ENCODE measurements around the gene CSTF1. TPM values are rescaled to one million over a fixed set of nuclear protein-coding genes. Genes with fewer than 3 reads are reported as not detected.

CSTF1 gene
- total and polyA plus RNA-seq, 2 of the 8 experiments (the other 6 are each of a cell fraction or from before 2014, with no cell fraction given) = 59.4 to 83.5 TPM

GRCh38 chr20:56427797-56428196, 35.4 kb downstream of the CSTF1 start:
- Histone ChIP-seq H3K79me2 (ENCODE audit: control insufficient read depth in 1 of 2, insufficient read depth in 2 of 2, low read length in 2 of 2) (no peaks in the 10 kb centered on the region), H3K56ac (replicated peaks; ENCODE audit: insufficient read length, low read depth, low read length) (no peak overlapping the region), H3K23ac (ENCODE audit: insufficient read length) (no peak overlapping the region), H3K14ac (ENCODE audit: insufficient read length) (no peak overlapping the region), H4K91ac (replicated peaks; ENCODE audit: insufficient read length, low read length) (no peak overlapping the region), H4K5ac (ENCODE audit: insufficient read length, low read depth, low read length) (no peak overlapping the region), H2BK12ac (ENCODE audit: low read depth, low read length) (no peak overlapping the region), H3K9ac (replicated peaks in 1 of 4; ENCODE audit: extremely low read depth in 1 of 4, low read depth in 3 of 4, low read length in 3 of 4) (no peak overlapping the region), H4K20me1 (replicated peaks in 1 of 2; ENCODE audit: control insufficient read depth in 1 of 2, insufficient read depth in 2 of 2, low read length in 2 of 2) (peaks cover 0 to 1% of the 10 kb centered on the region in 2 experiments), H2BK20ac (ENCODE audit: low read length) (no peak overlapping the region), H3K4me2 (ENCODE audit: insufficient read depth in 1 of 2, low read depth in 2 of 2, low read length in 2 of 2) (no peak overlapping the region), H4K8ac (ENCODE audit: extremely low read depth, insufficient read depth, low read length) (no peak overlapping the region), H3K4me3 (ENCODE audit: extremely low read depth in 1 of 4, insufficient read depth in 2 of 4, low read depth in 3 of 4, low read length in 4 of 4) (no peak overlapping the region), H3K36me3 (ENCODE audit: control insufficient read depth in 2 of 4, insufficient read depth in 4 of 4, low read length in 3 of 4) (no peaks in the 10 kb centered on the region), H2BK120ac (replicated peaks; ENCODE audit: low read depth, low read length) (no peak overlapping the region), H2BK15ac (ENCODE audit: low read length) (no peak overlapping the region), H2AFZ (ENCODE audit: low read length) (no peak overlapping the region), H3K27ac (ENCODE audit: low read depth, low read length) (no peak overlapping the region), H3K4ac (replicated peaks; ENCODE audit: insufficient read length, low read depth, low read length) (no peak overlapping the region), H3K23me2 (ENCODE audit: low read depth, low read length) (no peaks in the 10 kb centered on the region), H3K79me1 (ENCODE audit: low read depth, low read length) (no peaks in the 10 kb centered on the region), H2BK5ac (ENCODE audit: low read depth, low read length) (no peak overlapping the region), H2AK5ac (ENCODE audit: low read depth, low read length) (no peak overlapping the region), H3K4me1 (replicated peaks in 1 of 4; ENCODE audit: control insufficient read depth in 3 of 4, insufficient read depth in 4 of 4, low read length in 3 of 4) (peaks cover 0 to 2% (median 0%) of the 10 kb centered on the region in 4 experiments; a peak in 1 of 7 replicates), H3K9me3 (ENCODE audit: insufficient read depth in 2 of 2, low read depth in 1 of 2, low read length in 1 of 2) (no peaks in the 10 kb centered on the region), H3K27me3 (replicated peaks in 1 of 4; ENCODE audit: control insufficient read depth in 3 of 4, extremely low read depth in 1 of 4, insufficient read depth in 3 of 4, low read length in 3 of 4) (peaks cover 0 to 1% (median 0%) of the 10 kb centered on the region in 4 experiments; a peak in 2 of 7 replicates), H3K18ac (ENCODE audit: extremely low read depth, low read length) (no peak overlapping the region)
- FAIRE-seq = no peak
- ChIA-PET CTCF (ENCODE audit: partially characterized antibody) (interaction anchor here (2.0 to 2.2 kb wide), 2 partner anchors 17 to 123 kb away, joined by 4 to 6 read pairs; no protein-coding TSS in a partner anchor), POLR2A (ENCODE audit: partially characterized antibody) (no interaction called here)
- no peak for DNase-seq (ENCODE audit: low read depth in 1 of 2, low spot score in 2 of 2)
- 90% methylated on average over 4 of the region's 4 CpGs; no CpG with 5 or more reads in 1 of the 2 experiments for WGBS, 2 experiments (ENCODE audit: extremely low coverage in 1 of 2, insufficient coverage in 1 of 2, insufficient read length in 1 of 2, insufficient replicate concordance in 2 of 2, low coverage in 1 of 2, low lambda C conversion rate in 2 of 2, missing lambda C conversion rate in 1 of 2)
- TF ChIP-seq EGR1 (IDR thresholded peaks at IDR 0.05; ENCODE audit: borderline replicate concordance, low read depth, low read length) = no peak
